IPS-18c (cell line): ENCODE results near the gene ATPAF2.

Source experiments
- H3K4me3 ChIP-seq: 2 replicates; pipeline ENCODE4 v1.7.0; 2013; ENCODE audit warnings: low read depth, mild to moderate bottlenecking, low read length, moderate library complexity; ENCODE audit not compliant: insufficient read depth
- H3K9me3 ChIP-seq: one replicate; pipeline ENCODE4 v1.6.1; 2013; ENCODE audit warnings: mild to moderate bottlenecking, low read length, moderate library complexity; ENCODE audit not compliant: control insufficient read depth, insufficient read depth

Gene ATPAF2

DNA sequence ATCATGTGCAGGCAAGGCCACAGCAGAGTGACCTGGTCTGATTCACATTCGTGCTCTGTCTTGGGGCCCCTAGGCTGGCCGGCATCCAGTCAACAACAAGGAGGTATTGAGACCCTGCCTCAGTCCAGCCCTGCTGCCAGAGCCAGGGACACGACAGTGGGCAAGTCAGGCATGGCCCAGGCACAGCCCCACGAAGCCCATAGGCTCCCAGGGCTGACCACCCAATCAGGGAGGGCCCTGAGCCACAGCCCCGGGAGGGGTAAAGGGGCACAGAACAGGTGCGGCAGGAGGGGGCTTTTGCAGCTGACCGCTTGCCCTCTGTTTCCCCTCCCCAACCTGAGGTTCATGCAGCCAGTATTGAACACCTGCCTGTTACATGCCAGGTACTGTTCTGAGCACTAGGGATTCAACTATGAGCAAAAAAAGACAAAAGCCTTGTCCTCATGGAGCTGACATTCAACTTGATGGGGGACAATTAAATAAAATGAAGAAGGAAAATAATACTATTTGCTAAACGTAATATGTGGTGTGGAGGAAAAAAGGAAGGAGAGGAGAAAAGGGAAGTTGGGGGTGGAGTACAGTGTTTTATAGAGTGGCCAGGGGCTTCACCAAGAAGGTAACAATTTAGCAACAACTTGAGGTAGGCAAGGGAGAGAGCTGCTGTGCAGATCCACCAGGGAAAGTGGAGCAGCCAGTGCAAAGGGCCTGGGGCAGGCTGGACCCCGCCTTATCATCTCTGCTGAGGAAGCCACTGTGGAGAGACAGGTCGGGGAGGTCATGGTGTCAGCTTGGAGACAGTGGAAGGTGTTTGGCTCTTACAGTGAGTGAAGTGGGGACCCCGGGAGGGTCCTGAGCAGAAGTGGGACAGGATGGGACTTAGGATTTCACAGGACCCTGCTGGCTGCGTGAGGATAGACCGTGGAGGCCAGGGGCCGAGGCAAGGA lies 60.2 kb downstream of the ATPAF2 start:
- Histone ChIP-seq H3K9me3 (no peaks in the 10 kb centered on the region), H3K4me3 (no peak overlapping the region)

DNA sequence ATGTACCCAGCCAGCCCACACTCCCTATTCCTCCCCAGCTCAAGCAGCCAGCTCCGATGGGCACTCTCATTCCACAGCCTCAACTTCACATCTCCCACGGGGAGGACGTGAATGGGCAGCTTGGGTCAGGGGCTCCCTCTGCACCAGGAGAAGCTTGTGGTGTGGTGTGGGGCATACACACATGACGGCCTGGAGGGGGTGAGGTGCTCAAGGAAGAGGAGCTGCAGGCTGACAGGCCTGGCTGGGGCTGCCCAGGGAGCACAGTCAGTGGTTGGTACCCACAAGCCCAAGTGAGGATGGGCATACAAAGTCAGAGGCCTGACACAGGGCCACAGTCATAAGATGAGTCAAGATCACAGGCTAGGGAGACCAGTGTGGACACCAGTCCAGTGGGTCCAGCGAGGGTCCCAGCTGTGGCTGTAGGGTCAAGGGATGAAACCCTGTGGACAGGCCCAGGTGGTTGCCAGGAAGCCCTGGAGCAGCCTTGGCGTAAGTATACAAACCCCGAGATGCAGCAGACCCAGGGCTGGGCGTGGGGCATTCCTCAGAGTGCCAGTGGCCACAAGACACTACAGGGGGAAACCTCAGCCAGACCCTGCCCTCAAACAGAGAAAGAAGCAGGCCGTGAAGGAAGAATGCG lies 61.9 kb downstream of the ATPAF2 start:
- Histone ChIP-seq H3K4me3 (no peak overlapping the region), H3K9me3 (no peaks in the 10 kb centered on the region)

DNA sequence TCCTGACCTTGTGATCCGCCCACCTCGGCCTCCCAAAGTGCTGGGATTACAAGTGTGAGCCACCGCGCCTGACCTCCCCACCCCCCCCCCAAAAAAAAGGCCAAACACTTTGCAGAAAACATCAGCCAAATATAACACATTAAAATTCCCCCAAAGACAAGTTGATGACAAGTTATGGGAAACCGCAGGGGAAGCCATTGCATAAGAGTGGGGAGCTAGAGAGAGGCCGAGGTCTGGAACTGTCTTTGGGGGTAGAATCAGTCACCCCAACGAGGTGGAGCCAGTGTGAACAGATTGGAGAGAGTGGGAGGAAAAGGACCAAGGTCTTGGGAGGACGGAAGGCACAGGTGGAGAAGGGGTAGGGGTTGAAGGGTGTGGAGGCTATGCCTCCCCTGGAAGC lies 63.5 kb downstream of the ATPAF2 start:
- H3K9me3 ChIP-seq, result no peaks in the 10 kb centered on the region
- no peak overlapping the region for H3K4me3 ChIP-seq

DNA sequence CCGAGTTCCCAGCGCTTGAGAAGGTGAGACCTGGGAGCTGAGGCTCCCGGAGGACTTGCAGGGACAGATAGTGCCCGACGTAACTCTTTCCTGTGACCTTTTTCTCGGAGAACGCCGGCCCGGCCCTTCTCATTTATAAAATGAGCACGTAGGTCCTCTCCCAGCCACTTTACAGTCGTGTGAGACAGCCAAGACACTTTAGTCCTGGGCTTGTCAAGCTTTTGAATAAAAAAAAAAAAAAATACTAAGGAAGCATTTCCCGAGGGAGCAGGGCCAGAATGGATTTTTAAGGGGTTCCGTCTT lies 66.1 kb downstream of the ATPAF2 start:
- Histone ChIP-seq H3K9me3 (no peaks in the 10 kb centered on the region), H3K4me3 (peak overlapping the region; percentile 71)

DNA sequence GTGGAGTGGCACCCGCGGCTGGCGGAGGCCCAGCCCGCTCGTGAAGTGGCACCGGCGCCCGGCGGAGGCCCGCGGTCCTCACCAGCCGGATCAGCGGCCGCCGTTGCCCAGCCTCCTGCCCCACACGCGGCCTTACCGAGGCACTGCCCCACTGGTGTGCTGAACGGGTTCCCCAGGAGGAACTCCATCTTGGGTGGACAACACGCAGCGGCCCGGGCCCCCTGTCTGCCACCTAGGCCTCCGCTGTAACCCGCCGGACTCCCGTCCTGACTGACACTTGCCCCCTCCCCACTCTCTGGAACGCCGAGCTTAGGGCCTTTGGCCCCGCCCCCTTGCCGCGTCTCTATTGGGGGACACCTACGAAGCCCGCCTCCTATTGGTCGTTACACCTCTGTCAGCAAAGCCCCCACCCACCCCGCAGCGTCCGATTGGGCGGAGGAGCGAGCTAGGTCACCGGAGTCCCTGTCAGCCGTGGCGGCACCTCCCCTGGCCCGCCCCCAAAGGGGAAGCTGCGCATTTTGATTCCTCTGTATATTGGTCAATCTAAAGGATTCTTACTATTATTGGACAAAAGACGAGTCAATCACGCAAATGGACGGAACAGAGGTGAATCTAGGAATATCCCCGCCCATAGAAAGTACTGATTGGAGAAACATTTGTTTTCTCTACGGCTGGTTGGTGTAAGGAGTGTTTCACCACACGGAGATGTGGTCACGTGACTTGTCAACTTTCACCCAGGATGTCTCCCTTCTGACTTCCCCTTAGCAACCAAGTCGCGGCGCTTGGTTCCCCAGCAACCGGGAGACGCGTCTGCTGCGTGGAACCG lies 66.6 kb downstream of the ATPAF2 start, which contains the start of the genes DRC3 and TOM1L2:
TSS of gene DRC3 (plus strand) at position 737 of the 826 bp plus-strand sequence. CDS start 4,737 bp downstream, outside the sequence.
TSS of gene TOM1L2 (minus strand) at position 275 of the 826 bp plus-strand sequence. CDS start at position 188, 87 bp downstream.
- no peaks in the 10 kb centered on the region for H3K9me3 ChIP-seq
- H3K4me3 ChIP-seq, result peak within 1 kb of the TSS; percentile 86

DNA sequence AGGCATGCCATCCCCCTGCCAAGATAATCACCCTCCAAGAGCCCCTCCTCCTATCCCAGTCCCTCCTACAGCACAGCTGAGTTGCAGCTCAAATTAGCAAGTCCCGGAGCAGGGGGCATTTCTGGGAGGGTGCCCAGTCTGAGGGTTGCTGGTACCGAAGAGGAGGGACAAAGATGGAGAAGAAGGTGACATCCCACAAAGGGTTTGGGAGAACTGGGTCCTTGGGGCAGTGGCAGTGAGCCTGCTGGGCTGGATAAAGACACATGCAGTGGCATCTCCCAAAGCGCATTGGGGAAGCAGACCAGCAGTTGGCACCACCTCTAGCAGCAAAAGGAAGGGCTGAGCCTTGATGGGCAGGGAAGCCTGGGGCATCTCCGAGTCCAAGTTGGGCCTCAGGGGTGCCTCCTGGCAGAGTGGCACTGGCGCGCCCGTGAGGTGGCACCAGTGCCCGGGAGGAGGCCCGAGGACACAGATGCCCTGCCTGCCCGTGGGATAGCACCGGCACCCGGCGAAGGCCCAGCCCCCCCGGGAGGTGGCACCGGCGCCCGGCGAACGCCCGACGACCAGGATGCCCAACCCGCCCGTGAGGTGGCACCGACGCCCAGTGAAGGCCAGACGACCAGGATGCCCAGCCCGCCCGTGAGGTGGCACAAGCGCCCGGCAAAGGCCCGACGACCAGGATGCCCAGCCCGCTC lies 67.4 kb downstream of the ATPAF2 start:
- Histone ChIP-seq H3K9me3 (no peaks in the 10 kb centered on the region), H3K4me3 (peak overlapping the region; percentile 86)

DNA sequence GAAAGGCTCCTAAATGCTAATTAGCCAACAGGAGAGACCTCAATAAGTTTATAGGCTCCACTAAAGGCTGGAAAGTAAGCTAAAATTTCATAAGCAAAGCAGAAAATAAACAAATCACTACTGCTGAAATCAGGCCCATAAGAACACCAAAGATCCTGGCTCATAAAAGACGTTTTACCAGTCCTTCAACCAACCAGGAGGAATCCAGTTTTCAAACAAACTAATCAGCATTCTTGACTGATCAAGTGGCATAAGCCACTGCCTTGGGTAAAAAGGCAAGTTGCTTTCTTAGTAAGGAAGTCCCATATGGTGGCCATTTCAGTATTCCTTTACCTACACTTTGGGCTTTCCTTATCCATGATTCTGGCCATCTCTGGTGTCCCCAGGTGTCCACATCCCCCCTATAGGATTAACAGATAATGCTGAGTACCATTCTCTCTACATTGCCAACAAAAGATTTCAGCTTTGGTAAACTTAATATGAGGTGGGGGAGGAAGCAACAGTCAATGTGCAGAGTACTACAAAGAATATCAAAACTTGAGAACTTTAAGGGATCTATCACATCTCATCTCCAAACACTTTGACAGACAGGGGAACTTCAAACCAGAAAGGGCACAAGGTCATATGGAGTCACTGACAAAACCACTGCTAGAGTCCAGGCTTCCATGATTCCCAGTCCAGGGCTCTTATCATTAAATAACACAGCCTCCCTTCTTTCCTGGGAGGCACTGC lies 68.1 kb downstream of the ATPAF2 start:
- Histone ChIP-seq H3K4me3 (no peak overlapping the region), H3K9me3 (no peaks in the 10 kb centered on the region)
